ENCODE data around the gene ARF6. TPM values are rescaled to one million over a fixed set of nuclear protein-coding genes. Genes with fewer than 3 reads are reported as not detected.

Gene ARF6
- total RNA-seq (2014; rRNA removed) (86.4 and 107 TPM in 2 replicates), Bru-seq, nascent RNA (percentile 99 among the genes with signal in this experiment), BruChase-seq, experiment 1, labeled RNA remaining after a 6-hour chase (percentile 100 among the genes with signal in this experiment), BruChase-seq, experiment 2, labeled RNA remaining after a 2-hour chase (percentile 100 among the genes with signal in this experiment)
- long read RNA-seq, transcript ARF6-201 (2 exons, 3,865 nt), result major isoform, 803 of 1,086 reads
- long read RNA-seq, partial matches to known transcripts, result 0 of 1,086 reads
- long read RNA-seq, other reads (novel, unspliced or antisense), result 283 of 1,086 reads

GRCh38 chr14:49892636-49893308, at the start of gene ARF6:
Gene ARF6 (plus strand): TSS chr14:49893082. CDS start chr14:49893737, 655 bp downstream.
- peak; percentile 99 for DNase-seq
- BruUV-seq (replicated peaks), result no TSS peak

GRCh38 chr14:49849213-49849847, 43.6 kb upstream of the ARF6 start:
- Histone ChIP-seq H3K9ac (ENCODE audit: low read length) (no peak overlapping the region), H3K4me3 (ENCODE audit: low read length) (0 out of 2 replicates have a peak overlapping the region, but pooled peaks have one; percentile 1), H3K27ac (ENCODE audit: low read length) (peak overlapping the region; percentile 22; the same call in 1 of the 2 replicates), H3K36me3 (ENCODE audit: low read depth, low read length) (peaks cover 32% of the 10 kb centered on the region), H3K4me2 (ENCODE audit: low read length) (peak overlapping the region; percentile 97), H2AFZ (ENCODE audit: low read length) (no peak overlapping the region), H3K4me1 (ENCODE audit: insufficient read depth, low read length) (peaks cover 32% of the 10 kb centered on the region), H3K79me2 (ENCODE audit: low read length) (peaks cover 51% of the 10 kb centered on the region), H3F3A (ENCODE audit: low read length, unreplicated experiment) (no peaks in the 10 kb centered on the region), H3K9me3 (ENCODE audit: low read length) (no peaks in the 10 kb centered on the region), H4K20me1 (ENCODE audit: low read length) (peaks cover 21% of the 10 kb centered on the region; the same call in 1 of the 2 replicates), H3K9me2 (replicated peaks; ENCODE audit: low read length) (no peaks in the 10 kb centered on the region), H3K27me3 (ENCODE audit: low read length) (no peaks in the 10 kb centered on the region)
- DNase-seq (peak; percentile 89), ATAC-seq (peak; percentile 68)
- TF ChIP-seq EZH2 (IDR thresholded peaks at IDR 0.05; ENCODE audit: low read length, unreplicated experiment) (no peak), CTCF (conservative IDR thresholded peaks at IDR 0.05; ENCODE audit: low read depth, low read length) (no peak), EZH2phosphoT487 (IDR thresholded peaks at IDR 0.05; ENCODE audit: borderline replicate concordance, low read length) (no peak)
- POLR2A ChIA-PET (ENCODE audit: unreplicated experiment), result interaction anchor here (0.5 kb wide), 1 partner anchor 17 kb away, joined by 3 read pairs; no protein-coding TSS in a partner anchor
- BruUV-seq (replicated peaks), result no TSS peak
- CTCF ChIA-PET, result interaction anchor here (0.7 to 1.0 kb wide), 3 partner anchors 12 to 1896 kb away, joined by 3 to 6 read pairs (median 4); no protein-coding TSS in a partner anchor
- intact Hi-C loops (cut with micrococcal nuclease), result loop anchor here (1.0 kb wide), 1 partner anchor 214 kb away; the partner anchor contains the start of gene DNAAF2

More at GRCh38 chr14:49892636-49893308, at the start of gene ARF6:
- Histone ChIP-seq H3F3A (ENCODE audit: low read length, unreplicated experiment) (peaks cover 6% of the 10 kb centered on the region), H3K9ac (ENCODE audit: low read length) (peak within 1 kb of the TSS; percentile 100), H4K20me1 (ENCODE audit: low read length) (peaks cover 43% of the 10 kb centered on the region), H3K4me3 (ENCODE audit: low read length) (peak within 1 kb of the TSS; percentile 91), H3K36me3 (ENCODE audit: low read depth, low read length) (peaks cover 32% of the 10 kb centered on the region), H3K79me2 (ENCODE audit: low read length) (peaks cover 61% of the 10 kb centered on the region), H3K4me1 (ENCODE audit: insufficient read depth, low read length) (peaks cover 24% of the 10 kb centered on the region), H3K9me3 (ENCODE audit: low read length) (no peaks in the 10 kb centered on the region), H3K27ac (ENCODE audit: low read length) (peak within 1 kb of the TSS; percentile 94), H3K4me2 (ENCODE audit: low read length) (peak within 1 kb of the TSS; percentile 91), H3K9me2 (replicated peaks; ENCODE audit: low read length) (no peaks in the 10 kb centered on the region), H2AFZ (ENCODE audit: low read length) (peak within 1 kb of the TSS; percentile 74), H3K27me3 (ENCODE audit: low read length) (no peaks in the 10 kb centered on the region)
- TF ChIP-seq EZH2 (IDR thresholded peaks at IDR 0.05; ENCODE audit: low read length, unreplicated experiment) (no peak), CTCF (conservative IDR thresholded peaks at IDR 0.05; ENCODE audit: low read depth, low read length) (no peak), EZH2phosphoT487 (IDR thresholded peaks at IDR 0.05; ENCODE audit: borderline replicate concordance, low read length) (no peak)
- POLR2A ChIA-PET (ENCODE audit: unreplicated experiment), result interaction anchor here (0.6 to 1.3 kb wide), 9 partner anchors 15 to 278 kb away, joined by 3 to 28 read pairs (median 5); no protein-coding TSS in a partner anchor
- intact Hi-C loops (cut with micrococcal nuclease), result loop anchor here (1.0 to 2.0 kb wide), 5 partner anchors 16 to 213 kb away; no protein-coding TSS in a partner anchor
- ATAC-seq, result peak; percentile 81
- CTCF ChIA-PET, result interaction anchor here (0.5 to 1.4 kb wide), 7 partner anchors 13 to 420 kb away, joined by 3 to 5 read pairs (median 3); partner anchors contain the start of genes DMAC2L and L2HGDH
